ENCODE measurements around the gene FTHL17. TPM values are rescaled to one million over a fixed set of nuclear protein-coding genes. Genes with fewer than 3 reads are reported as not detected.

Gene FTHL17
- total and polyA plus RNA-seq, 2 donors = not detected

DNA sequence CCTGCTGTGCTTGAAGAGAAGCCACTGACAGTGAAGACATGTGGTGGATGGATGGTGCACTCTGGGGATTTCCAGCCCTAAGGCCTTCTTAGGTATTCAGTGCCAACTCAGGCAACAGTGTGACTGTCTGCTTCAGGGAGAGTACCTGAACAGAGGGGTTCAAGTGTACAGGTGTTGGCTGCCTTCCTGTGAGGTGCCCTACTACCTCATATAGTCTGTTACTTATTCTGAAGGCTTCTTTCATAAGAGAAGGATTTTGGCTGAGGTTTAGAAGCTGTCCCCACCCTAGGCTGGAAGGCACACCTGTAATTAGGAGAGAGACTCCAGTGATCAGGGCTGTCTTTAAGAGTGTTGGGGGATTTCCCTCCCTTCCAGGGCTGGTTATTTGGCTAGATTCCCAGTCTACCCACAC lies 1.8 kb downstream of the FTHL17 start:
- Histone ChIP-seq H3K4me1 (ENCODE audit: insufficient read depth) (no peaks in the 10 kb centered on the region), H3K27ac (ENCODE audit: low read depth) (no peak overlapping the region), H3K4me3 (ENCODE audit: low read depth, low read length) (no peak overlapping the region), H3K36me3 (ENCODE audit: insufficient read depth) (no peaks in the 10 kb centered on the region)
- DNase-seq (ENCODE audit: extremely low spot score) = no peak

DNA sequence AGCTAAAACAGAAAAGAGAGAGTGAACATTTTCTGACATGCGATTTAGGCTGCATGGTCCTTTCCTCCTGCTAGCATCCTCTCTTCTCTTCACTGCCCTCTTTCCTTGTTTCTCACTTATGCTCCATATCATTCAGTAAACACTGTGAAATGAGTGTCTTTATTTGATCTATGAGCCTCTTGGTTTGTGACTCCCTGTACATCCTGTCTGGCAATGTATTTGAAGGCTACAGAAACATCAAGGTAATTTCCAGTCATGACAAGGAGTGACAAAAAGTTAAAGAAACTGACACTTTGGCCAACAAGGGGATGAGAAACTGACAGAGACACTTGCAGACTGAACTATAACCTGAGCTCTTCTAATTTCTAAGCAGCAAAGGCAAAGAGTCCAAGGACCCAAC lies 8.7 kb downstream of the FTHL17 start:
- 100% methylated on average over 1 of the region's 1 CpG for WGBS
- Histone ChIP-seq H3K4me1 (ENCODE audit: insufficient read depth) (no peaks in the 10 kb centered on the region), H3K4me3 (ENCODE audit: low read depth, low read length) (no peak overlapping the region), H3K27ac (ENCODE audit: low read depth) (no peak overlapping the region), H3K36me3 (ENCODE audit: insufficient read depth) (no peaks in the 10 kb centered on the region)
- no peak for DNase-seq (ENCODE audit: extremely low spot score)

DNA sequence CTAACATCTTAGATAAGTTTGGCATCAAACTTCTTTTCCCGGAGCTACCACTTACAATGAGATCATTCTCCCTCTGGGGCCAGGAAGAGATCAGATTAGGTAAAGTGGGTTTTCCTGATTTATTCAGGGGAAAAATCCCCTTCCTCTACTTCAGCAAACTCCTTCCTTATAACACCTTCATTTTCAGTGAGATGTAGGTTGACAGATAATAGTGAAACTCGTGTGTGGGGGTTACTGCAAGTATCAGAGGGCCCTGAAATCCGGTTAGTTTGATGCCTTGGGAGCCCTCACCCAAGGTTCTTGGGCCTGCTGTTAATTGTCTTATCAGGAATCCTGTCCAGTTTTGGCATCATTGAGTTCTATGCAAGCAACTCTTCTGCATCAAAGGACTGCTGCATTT lies 10.8 kb downstream of the FTHL17 start:
- no peaks in the 10 kb centered on the region for H3K4me1 ChIP-seq (ENCODE audit: insufficient read depth)
- no peak overlapping the region for H3K27ac ChIP-seq (ENCODE audit: low read depth)
- DNase-seq (ENCODE audit: extremely low spot score) = no peak
- H3K36me3 ChIP-seq (ENCODE audit: insufficient read depth) = no peaks in the 10 kb centered on the region
- H3K4me3 ChIP-seq (ENCODE audit: low read depth, low read length) = no peak overlapping the region
- WGBS = 79% methylated on average over 3 of the region's 3 CpGs

DNA sequence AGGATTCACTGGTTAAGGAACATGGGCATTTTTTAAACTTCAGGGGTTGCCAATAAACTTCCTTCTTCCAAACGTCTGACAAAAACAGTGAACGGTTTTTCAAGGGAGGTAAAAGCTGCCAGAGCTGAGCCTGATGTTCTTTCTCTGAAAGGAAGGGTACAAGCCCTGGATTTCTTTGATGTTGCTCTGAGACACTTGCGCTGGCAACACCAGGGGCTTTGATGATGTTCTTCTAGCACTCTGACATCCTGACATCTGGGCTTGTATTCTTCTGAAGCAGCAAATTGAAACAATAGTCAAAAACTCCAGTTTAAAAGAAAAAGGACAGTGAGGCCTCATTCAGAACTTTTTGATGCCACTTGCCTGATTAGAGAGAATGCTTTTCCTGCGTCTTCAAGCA lies 11.8 kb downstream of the FTHL17 start:
- Histone ChIP-seq H3K27ac (ENCODE audit: low read depth) (no peak overlapping the region), H3K4me3 (ENCODE audit: low read depth, low read length) (no peak overlapping the region), H3K4me1 (ENCODE audit: insufficient read depth) (no peaks in the 10 kb centered on the region), H3K36me3 (ENCODE audit: insufficient read depth) (no peaks in the 10 kb centered on the region)
- no peak for DNase-seq (ENCODE audit: extremely low spot score)
- WGBS = 54% methylated on average over 4 of the region's 4 CpGs

DNA sequence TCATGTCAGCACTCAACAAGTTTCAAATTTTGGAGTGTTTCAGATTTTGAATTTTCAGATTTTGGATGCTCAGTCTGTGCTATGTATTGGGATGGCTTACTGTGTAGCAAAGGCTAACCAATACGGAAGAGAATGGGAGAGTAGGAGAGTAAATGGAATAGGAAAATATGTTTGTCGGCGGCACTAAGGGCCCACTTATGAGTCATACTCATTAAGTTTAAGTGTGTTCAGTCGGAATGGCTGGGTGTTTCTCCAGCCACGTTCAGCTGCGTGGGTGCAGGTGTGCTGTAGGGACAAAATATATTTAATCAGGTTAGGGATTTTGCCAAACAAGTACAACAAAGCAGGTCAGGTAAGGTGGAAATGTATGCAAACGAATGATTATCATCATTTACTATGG lies 13.6 kb downstream of the FTHL17 start:
- Histone ChIP-seq H3K36me3 (ENCODE audit: insufficient read depth) (no peaks in the 10 kb centered on the region), H3K4me3 (ENCODE audit: low read depth, low read length) (no peak overlapping the region), H3K27ac (ENCODE audit: low read depth) (no peak overlapping the region), H3K4me1 (ENCODE audit: insufficient read depth) (no peaks in the 10 kb centered on the region)
- 89% methylated on average over 7 of the region's 7 CpGs for WGBS
- DNase-seq (ENCODE audit: extremely low spot score) = no peak

DNA sequence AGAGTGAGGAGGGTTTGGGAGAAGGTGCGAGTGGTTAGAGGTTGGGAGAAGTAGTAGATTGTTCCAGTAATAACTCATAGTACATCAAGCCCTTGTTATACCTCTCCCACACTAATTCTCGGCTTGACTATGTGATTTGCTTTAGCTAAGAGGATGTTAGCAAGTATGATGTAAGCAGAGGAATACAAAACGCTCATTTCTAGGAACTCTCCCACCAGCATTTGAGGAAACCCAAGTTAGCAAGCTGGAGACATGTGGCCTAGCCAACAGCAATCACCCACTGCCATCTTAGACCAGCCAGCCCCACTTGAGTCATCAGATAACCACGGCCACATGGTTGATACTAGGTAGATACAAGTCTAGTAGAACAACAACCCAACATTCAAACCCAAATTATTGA lies 14.2 kb downstream of the FTHL17 start:
- Histone ChIP-seq H3K27ac (ENCODE audit: low read depth) (no peak overlapping the region), H3K4me3 (ENCODE audit: low read depth, low read length) (no peak overlapping the region), H3K4me1 (ENCODE audit: insufficient read depth) (no peaks in the 10 kb centered on the region), H3K36me3 (ENCODE audit: insufficient read depth) (no peaks in the 10 kb centered on the region)
- WGBS = 91% methylated on average over 4 of the region's 4 CpGs
- DNase-seq (ENCODE audit: extremely low spot score) = no peak

DNA sequence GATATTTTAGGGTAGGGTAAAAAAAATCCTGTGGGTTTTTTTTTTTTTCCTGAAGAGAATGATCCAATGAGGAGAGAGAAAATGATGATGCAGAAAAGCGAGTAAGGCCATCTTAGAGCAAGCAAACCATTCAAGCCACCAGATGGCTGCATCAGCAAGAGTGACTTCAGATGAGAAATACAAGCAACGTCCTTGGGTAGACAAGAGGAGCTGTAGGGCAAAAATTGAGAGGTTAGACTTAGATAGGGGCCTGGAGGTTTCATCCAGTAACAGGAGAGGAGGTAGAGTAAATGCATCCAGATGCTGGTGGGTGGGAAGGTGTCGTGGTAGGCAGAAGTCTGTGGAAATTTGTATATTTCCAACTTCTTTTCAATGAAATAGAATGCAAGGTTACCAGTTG lies 14.6 kb downstream of the FTHL17 start:
- no peak for DNase-seq (ENCODE audit: extremely low spot score)
- Histone ChIP-seq H3K4me1 (ENCODE audit: insufficient read depth) (no peaks in the 10 kb centered on the region), H3K36me3 (ENCODE audit: insufficient read depth) (no peaks in the 10 kb centered on the region), H3K4me3 (ENCODE audit: low read depth, low read length) (no peak overlapping the region), H3K27ac (ENCODE audit: low read depth) (no peak overlapping the region)
- WGBS = 78% methylated on average over 3 of the region's 3 CpGs

DNA sequence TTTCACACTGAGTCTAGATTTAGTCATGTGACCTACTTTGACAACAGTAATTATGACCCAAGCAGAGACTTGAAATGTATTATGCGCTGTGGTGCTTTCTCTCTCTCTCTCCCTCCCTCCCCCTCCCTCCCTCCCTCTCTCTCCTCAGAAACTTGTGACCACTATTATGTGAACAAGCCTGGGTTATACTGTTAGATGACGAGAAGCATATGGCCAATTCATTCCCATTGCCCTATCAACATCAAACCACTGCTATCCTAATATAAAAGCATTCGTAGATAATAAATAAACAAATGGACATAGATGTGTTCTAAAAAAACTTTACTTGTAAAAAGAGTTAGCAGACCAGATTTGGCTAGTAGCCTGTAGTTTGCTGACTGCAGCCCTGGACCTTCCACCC lies 18.2 kb downstream of the FTHL17 start:
- H3K4me3 ChIP-seq (ENCODE audit: low read depth, low read length) = no peak overlapping the region
- no peak overlapping the region for H3K27ac ChIP-seq (ENCODE audit: low read depth)
- WGBS = 74% methylated on average over 3 of the region's 3 CpGs
- no peak for DNase-seq (ENCODE audit: extremely low spot score)
- H3K4me1 ChIP-seq (ENCODE audit: insufficient read depth) = no peaks in the 10 kb centered on the region
- no peaks in the 10 kb centered on the region for H3K36me3 ChIP-seq (ENCODE audit: insufficient read depth)

DNA sequence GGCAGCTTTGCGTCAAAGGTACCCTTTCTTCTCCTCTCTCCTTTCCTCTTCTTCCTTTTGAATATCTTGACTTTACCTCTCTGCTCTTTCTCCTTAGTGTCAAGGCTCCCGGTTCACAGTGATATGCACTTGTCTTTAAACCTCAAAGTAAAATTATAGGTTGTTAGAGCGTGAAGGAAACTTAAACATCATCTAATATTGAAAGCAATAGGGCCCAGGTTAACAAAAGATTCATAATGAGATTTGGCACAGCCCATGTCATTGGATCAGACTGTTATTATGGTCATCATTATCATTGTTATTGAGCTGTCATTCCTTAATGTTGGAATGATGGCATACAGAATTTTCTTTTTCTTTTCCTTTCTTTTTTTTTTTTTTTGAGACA lies 32.5 kb downstream of the FTHL17 start:
- 85% methylated on average over 3 of the region's 3 CpGs for WGBS

DNA sequence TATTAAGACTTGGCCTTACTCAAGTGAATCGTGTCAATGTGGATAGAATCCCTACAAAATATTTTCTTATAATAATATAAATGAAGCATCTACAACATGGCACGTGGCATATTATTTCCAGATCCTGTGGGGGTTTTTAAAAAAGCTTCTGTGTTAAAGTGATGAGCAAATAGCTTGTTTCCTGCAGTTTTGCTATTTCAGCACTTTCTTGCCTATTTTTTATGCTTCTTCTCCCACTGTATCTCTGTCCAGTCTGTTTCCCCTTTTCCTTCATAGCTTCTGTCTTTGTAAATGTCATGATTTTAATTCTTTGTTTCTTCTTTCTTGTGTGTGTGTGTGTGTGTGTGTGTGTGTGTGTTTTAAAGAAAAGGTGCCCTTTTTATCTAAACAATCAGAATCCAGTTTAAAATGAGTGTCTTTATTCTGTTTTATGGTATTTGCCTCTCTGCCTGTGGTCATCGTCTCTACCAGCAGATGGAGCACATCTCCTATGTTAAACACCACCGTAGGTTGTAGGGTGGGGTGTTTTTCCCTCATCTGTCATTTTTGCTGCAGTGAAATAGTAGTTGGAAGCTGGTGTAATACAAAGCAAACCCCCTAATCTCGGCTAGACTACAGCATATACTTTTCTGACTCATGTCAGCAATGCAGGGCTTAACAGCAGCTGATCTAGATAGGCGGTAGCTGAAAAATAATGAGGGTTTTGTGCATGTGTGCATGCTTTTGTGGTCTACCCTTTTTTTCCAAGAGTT lies 33.1 kb downstream of the FTHL17 start:
- no peak overlapping the region for H3K27ac ChIP-seq (ENCODE audit: low read depth)
- no peaks in the 10 kb centered on the region for H3K4me1 ChIP-seq (ENCODE audit: insufficient read depth)
- no peaks in the 10 kb centered on the region for H3K36me3 ChIP-seq (ENCODE audit: insufficient read depth)
- DNase-seq (ENCODE audit: extremely low spot score) = no peak
- WGBS = 29% methylated on average over 6 of the region's 6 CpGs
- no peak overlapping the region for H3K4me3 ChIP-seq (ENCODE audit: low read depth, low read length)

More for the DNA sequence above, 32.5 kb downstream of the FTHL17 start:
- H3K4me1 ChIP-seq (ENCODE audit: insufficient read depth) = no peaks in the 10 kb centered on the region
- H3K27ac ChIP-seq (ENCODE audit: low read depth) = no peak overlapping the region
- H3K4me3 ChIP-seq (ENCODE audit: low read depth, low read length) = no peak overlapping the region
- no peak for DNase-seq (ENCODE audit: extremely low spot score)
- no peaks in the 10 kb centered on the region for H3K36me3 ChIP-seq (ENCODE audit: insufficient read depth)

DNA sequence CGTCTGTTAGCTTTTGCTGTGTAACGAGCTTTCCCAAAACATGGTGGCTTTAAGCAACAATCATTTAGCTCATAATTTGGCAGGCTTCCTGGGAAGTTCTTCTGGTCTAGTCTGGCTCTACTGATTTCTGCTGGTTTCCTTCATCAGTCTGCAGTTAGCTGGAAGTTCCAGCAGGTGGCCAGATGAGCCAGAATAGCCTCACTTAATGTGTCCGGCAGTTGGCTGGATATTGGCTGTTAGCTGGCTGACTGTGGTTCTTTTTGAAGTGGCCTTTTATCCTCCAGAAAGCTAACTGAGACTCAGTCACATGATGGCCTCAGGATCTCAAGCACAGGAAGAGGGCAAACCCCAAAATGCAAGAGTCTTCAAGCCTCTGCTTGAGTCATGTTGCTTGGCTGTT lies 34.9 kb downstream of the FTHL17 start:
- Histone ChIP-seq H3K4me1 (ENCODE audit: insufficient read depth) (no peaks in the 10 kb centered on the region), H3K27ac (ENCODE audit: low read depth) (no peak overlapping the region), H3K36me3 (ENCODE audit: insufficient read depth) (no peaks in the 10 kb centered on the region), H3K4me3 (ENCODE audit: low read depth, low read length) (no peak overlapping the region)
- no peak for DNase-seq (ENCODE audit: extremely low spot score)
- whole genome bisulfite sequencing = 60% methylated on average over 3 of the region's 3 CpGs

DNA sequence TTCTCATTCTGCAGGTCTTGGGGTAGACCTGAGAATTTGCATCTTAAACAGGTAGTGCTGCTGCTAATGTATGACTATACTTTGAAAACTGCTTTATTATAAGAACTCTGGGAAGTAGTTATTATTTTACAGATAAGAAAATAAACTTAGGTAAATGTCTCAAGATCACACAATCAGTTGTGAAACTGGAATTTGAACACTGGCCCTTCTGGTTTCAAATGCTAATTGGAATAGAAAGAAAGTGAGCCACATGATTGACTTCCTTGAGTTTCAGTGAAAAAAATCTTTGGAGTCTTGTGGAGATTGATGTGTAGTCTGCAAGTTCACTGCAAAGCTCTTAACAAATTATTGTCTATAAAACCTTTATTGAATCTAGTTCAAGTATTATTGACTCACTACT lies 44.5 kb downstream of the FTHL17 start:
- H3K27ac ChIP-seq (ENCODE audit: low read depth) = no peak overlapping the region
- no peaks in the 10 kb centered on the region for H3K36me3 ChIP-seq (ENCODE audit: insufficient read depth)
- DNase-seq (ENCODE audit: extremely low spot score) = no peak

DNA sequence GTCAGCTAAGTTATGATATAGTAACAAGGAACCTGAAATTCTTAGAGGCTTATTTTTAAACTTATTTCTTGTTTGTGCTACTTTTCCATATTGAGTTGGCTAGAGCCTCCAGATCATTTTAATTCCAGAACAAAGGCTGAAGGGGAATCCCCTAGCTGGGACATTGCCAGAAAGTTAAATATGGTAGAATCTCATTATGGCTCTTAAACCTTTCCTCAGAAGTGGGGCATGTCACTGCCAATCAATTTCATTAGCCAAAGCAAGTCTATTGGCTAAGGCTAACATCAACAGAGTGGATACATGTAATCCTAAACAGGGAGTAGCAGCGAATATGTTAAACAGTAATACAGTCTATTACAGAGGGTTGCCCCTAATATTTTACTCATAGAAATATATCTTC lies 47.0 kb downstream of the FTHL17 start:
- Histone ChIP-seq H3K36me3 (ENCODE audit: insufficient read depth) (no peaks in the 10 kb centered on the region), H3K4me3 (ENCODE audit: low read depth, low read length) (no peak overlapping the region), H3K27ac (ENCODE audit: low read depth) (no peak overlapping the region), H3K4me1 (ENCODE audit: insufficient read depth) (no peaks in the 10 kb centered on the region)
- DNase-seq (ENCODE audit: extremely low spot score) = no peak
- WGBS = 100% methylated on average over 1 of the region's 1 CpG

More for the DNA sequence above, 44.5 kb downstream of the FTHL17 start:
- Histone ChIP-seq H3K4me1 (ENCODE audit: insufficient read depth) (no peaks in the 10 kb centered on the region), H3K4me3 (ENCODE audit: low read depth, low read length) (no peak overlapping the region)

DNA sequence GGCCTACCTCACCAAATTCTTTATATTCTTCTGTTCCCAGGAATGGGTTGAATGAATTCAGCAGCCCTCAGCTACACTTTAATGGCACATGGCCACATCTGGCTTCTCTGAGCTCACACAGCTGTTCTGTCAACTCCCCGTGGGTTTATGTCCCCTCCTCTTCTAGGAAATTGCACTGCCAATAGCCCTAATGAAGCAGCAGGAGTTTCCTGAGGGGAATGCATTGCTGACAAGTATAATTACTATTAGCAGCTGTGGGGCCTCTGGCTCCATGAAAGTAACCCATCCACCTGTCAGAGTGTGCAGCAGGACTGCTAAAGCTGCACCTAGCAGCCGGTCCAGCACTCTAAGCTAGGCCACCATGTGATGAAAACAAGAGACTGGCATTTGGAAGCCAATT lies 50.3 kb downstream of the FTHL17 start:
- no peak overlapping the region for H3K27ac ChIP-seq (ENCODE audit: low read depth)
- 51% methylated on average over 2 of the region's 2 CpGs for WGBS
- H3K36me3 ChIP-seq (ENCODE audit: insufficient read depth) = no peaks in the 10 kb centered on the region
- no peak overlapping the region for H3K4me3 ChIP-seq (ENCODE audit: low read depth, low read length)
- H3K4me1 ChIP-seq (ENCODE audit: insufficient read depth) = no peaks in the 10 kb centered on the region
- no peak for DNase-seq (ENCODE audit: extremely low spot score)

All from urinary bladder (tissue), 4 donors.